Kidney tubule cell (primary cell): ENCODE measurements around the gene ADCY7.

Source experiments
- DNase-seq: peaks from one replicate; pipeline ENCODE4 v3.0.0-alpha.2; 2018; ENCODE audit warnings: low spot score

ADCY7 gene

DNA sequence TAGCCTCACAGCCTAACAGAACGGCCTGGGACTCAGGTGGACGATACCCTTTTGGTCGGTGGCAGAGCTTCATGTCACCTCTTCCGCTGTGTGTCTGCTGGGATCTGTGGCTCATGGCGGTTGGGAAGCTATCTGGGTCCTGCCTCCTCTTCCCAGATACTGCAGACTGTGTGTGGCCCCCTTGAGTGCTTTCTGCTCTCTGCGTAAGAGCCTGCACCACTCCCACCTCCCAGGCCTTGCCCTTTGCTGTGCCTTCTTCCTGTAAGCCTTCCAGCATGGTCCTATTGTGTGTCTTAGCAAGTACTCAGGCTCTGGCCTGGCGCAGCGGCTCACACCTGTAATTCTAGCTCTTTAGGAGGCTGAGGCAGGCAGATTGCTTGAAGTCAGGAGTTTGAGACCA lies 17.5 kb upstream of the ADCY7 start:
- no peak for DNase-seq

DNA sequence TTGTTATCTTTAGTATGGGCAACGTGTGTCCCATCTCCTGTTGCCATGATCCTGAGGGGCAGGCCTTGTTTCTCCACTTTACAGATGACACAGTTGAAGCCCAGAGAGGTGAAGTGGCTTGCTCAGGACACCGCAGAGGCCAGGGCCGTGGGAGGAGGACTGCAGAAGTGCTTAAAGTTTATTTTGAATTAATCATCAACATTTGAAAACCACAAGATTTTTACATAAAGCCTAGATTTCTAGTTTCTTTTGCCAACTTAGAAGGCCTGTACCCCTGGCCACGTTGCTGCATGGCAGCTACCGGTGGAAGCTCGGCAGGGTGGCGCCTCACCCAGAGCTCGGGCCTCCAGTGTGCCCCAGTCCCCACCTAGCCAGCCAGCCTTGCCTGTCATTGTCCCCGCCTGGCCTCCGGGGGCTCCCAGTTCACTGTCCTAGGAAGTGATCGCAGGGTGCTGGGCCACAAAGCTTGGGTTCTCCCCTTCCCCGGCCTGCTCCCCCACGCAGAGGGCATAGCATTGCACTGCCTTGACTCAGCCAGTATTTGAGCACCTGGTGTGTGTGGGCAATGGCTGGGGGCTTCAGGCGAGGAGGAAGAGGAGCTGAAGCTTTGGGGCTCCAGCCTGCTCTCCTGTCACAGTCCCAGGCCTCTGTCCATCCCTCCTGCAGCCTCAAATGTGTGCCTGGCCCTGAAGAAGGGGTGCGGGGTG lies 14.8 kb upstream of the ADCY7 start:
- DNase-seq, result peak; percentile 56

DNA sequence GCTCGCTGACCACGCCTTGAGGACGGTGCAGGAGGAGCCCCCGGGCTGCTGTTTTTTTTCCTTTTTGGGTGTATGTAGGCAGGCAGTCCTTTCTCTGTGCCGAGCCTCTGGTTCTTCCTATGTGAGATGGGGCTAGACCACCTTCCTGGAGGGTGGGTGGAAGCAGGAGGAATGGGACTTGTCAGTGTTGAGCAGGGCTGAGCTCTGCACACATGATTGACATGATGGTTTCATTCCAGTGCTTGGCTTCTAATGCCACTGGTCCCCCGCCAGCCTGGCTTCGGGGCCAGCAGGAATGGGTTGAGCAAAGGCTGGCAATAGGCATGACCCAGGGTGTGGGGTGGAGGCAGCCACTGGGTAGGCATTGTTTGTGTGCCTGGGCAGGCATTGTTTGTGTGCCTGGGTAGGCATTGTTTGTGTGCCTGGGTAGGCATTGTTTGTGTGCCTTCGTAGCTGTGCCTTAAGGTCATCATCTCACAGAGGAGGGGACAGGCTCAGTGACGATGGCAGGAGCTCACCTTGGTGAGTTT lies 14.2 kb upstream of the ADCY7 start:
- DNase-seq, result no peak

DNA sequence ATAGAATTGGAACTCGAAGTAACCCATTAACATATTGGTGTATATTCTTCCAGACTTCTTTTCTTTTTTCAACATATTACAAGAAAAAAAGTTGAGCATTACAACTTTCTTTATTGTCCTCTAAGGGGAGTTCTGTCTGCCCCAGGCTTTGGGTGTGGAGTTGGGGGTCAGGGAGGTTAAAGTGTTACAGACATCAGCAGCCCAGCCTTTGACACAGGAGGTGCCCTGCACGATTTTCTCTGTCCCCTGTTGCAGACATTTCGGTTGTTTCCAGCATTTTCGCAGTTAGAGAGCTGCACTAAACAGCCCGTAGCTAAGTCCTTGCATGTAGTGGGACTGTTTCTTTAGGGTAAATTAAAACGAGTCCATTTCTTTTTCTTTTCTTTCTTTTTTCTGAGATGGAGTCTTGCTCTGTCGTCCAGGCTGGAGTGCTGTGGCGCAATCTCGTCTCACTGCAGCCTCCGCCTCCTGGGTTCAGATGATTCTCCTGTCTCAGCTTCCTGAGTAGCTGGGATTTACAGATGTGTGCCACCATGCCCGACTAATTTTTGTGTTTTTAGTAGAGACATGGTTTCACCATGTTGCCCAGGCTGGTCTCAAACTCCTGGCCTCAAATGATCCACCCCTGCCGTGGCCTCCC lies 13.4 kb upstream of the ADCY7 start:
- DNase-seq, result no peak

DNA sequence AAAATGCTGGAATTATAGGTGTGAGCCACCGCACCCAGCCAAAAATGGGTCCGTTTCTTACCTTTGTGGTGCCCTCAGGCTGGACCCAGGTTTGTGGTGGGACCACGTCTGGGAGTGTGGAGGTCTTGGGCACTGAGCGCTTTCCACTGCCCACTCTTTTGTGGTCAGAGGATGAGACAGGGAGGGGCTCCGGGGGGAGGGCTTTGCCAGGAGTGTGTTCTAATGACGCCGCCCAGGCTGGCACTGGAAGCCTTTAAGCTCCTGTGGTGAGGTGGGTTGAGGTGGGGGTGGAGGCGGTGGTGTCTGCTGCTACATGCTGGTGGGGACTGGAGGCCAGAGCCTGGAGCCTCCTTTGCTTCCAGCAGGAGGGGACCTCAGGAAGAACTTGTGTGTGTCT lies 12.8 kb upstream of the ADCY7 start:
- DNase-seq, result no peak

DNA sequence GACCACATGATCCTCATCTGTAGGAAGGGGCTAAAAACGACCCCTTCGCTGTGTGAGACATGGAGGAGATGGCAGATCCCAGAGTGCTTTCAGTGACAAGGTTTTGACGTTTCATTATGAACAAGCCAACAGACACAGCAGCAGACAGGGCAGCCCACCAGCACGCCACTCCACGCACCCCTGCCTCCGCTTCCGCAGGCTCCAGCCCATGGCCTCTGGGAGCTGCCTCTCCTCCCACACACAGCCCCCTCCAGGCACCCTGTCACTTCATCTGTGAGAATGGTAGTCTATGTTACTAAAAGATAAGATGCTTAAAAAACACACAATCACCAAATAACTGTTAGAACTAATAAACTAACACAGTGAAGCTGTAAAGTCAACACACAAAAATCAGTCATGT lies 12.3 kb upstream of the ADCY7 start:
- DNase-seq, result no peak

DNA sequence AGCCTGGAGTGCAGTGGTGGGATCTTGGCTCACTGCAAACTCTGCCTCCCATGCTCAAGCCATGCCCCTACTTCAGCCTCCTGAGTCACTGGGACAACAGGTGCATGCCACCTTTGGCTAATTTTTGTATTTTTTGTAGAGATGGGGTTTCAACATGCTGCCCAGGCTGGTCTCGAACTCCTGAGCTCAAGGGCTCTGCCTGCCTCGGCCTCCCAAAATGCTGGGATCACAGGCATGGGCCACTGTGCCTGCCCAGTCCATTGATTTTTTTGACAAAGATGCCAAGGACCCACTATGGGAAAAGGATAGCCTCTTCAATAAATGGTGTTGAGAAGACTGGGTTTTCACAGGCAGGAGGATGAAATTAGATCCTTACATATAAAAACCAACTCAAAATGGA lies 10.8 kb upstream of the ADCY7 start:
- DNase-seq, result no peak

DNA sequence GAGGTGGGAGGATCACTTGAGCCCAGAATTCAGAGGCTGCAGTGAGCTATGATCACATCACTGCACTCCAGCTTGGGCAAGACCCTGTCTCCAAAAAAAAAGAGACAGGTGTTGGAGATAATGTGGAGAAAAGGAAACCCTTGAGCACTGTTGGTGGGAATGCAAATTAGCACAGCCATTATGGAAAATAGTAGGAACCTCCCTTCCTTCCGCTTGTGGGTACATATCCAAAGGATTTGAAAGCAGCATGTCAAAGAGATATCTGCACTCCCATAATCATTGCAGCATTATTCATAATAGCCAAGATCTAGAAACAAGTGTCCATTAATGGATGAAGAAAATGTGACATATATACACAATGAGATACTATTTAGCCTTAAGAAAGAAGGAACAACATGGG lies 9.7 kb upstream of the ADCY7 start:
- DNase-seq, result no peak

DNA sequence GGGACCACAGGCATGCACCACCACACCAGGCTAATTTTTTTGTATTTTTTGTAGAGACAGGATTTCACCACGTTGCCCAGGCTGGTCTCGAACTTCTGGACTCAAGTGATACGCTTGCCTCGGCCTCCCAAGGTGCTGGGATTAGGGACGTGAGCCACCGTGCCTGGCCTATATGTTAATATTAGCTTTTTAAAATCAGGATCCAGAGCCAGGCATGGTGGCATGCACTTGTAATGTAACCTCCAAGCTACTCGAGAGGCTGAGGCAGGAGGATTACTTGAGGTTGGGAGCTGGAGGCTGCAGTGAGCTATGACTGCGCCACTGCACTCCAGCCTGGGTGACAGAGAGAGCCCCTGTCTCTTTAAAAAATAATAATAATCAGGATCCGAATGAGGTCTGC lies 8.5 kb upstream of the ADCY7 start:
- DNase-seq, result no peak

DNA sequence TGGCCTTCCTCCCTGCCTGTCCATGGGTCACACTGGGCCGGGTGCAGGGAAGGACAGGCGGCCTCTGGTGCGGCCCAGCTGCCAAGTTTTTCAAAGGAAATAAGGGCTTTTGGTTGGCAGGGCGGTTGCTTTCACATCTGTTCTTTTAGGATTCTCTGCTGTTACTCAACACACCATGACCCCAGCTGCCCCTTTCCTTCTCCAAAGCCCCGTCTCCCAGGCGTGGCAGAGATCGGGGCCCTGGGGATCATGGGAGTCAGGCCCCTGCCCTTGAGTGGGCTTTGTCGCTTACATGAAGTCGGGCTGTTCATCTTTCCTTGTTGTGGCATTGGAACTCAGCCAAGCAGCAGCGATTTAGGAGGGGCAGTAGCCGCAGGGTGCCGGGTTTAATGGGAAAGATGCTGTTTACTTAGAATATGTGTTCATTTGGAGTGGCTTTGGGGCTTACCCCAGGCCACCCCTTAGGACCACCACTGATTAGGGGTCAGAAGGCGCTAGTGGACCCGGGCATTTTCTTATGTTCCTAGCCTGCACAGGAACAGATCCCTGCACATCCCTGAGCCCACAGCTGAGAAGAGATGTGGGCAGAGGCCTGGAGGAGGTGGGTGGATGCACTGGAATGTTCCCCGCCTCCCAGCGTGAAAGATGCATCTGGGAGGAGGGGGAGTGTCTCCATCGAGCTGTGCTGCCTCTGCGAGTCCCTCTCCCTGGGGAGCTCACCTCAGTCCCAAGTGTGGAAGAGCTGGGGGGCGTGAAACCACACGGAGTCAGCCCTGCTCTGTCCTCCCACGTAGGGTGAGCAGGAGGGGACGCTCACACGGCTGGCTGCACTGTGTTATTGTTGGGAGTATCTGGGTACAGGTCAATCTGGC lies 6.8 kb upstream of the ADCY7 start:
- no peak for DNase-seq

DNA sequence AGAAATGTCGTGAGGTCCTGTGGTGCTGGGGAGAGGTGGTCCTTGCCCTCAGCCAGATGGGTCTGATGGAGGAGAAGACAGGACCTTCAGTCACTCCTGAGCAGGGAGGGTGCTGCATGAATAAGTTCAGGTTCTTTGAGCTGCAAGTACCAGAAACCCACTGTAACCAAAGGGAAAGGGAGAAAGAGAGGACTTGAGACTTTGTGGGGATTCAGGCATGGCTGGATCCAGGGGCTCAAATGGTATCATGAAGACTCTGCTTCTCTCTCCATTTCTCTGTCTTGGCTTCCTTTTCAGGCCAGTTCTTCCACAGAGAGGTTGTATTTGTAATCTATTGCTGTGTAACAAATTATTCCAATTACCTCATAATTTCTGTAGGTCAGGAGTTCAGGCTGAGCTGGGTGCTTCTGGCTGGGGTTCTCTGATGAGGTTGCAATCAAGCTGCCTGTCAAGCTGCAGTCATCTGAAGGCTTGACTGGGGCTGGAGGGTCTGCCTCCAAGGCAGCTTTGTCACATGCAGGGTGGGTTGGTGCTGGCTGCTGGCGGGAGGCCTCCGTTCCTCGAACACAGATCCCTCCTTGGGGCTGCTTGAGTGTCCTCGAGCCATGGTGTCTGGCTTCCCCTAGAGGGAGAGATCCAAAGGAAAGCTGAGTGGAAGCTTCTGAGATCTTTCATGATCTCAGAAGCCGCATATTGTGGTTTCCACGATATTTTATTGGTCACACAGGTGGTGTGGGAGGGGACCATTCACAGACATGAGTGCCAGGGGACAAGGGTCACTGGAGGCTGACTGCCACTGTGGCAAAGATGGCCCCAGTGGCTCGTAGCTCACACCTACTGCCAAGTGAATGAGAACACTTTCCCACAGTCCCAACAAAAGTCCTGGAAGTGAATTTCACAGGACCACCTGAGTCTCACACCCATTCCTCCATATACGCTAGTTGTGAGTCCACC lies 5.9 kb upstream of the ADCY7 start:
- no peak for DNase-seq

DNA sequence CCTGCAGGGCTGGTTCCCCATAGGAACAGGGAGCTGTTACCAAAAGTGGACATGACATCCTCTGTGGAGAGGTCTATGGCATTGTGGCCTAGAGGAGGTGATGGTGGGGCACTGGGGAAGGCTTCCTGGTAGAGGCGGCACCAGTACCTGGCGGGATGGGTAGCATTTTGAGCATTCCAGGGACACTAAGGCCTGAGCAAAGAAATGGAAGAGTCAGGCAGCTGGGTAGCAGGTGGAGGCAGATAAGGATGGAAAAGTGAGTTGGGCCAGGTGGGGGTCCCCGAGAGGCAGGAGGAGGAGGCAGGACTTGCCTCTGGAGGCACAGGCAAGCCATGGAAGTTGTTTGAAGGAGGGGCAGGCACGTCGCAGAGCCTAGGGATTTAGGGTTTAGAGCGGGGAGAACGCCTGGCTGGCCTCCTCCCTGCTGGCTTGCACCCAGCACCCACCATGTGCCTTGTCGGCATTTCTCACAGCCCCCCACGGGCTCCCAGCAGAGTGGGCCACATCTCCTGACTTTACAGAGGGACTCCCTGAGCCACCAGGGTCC lies 5.1 kb upstream of the ADCY7 start:
- DNase-seq, result no peak

DNA sequence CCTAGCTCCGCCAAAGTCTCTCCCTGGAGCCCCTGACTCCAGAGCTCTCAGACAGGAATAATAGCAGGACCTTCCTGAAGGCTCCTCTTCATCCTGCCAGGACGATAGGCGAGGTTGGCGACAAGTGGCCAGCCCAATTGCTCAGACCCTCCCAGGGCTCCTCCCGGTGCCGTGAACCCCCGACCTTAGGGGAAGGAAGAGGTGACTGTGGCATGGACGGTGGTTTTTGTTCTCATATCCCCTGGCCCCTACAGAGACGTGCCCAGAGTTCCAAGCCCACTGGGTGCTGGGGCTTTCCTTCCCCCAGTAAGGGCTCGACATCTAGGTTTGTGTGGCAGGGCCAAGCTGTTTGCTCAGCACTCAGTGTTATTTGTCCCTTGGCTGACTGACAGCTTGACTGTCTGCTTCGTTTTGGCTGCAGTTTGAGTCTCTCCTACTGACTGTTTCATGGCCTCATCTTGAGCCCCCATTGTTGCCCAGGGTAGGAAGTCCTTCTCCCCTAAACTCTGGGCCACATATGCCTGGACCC lies 4.6 kb upstream of the ADCY7 start:
- no peak for DNase-seq

DNA sequence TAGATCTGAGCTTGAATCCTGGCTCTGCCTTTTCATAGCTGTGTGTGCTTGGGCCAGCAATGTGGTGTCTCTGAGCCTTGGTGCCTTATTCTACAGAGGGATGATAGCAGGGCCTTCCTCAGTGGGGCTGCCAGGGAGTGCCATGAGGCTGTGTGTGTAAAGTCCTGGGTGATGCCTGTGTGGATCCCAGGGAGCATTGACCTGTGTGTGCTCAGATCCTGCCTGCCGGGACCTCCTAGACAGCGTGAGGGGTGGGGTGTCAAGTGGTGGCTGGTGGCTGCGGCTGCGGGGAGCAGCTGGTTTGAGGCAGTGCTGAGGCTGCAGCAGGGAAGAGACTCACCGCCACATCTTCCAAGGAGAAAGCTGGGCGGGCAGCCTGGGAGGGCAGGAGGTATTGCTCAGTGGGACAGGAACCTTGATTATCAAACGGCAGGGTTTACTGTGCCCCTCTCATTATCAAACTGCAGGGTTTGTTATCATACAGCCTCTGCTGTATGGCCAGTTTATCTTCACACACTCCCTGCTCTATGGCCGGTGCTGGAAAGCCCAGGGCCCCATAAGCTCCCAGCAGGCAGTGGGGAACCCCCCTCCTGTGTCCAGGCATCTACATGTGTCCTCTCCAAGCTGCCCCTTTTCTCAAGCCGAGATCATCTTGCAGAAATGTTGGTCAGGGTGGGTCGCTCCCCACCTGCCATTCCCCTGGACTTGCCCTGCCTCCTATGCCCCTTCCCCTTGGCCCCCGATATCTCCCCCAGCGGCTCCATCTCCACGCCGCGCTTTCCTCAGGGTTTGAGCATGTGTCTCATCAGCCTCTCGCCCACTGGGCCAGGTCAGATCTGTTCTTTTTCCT lies 3.1 kb upstream of the ADCY7 start:
- DNase-seq, result no peak

DNA sequence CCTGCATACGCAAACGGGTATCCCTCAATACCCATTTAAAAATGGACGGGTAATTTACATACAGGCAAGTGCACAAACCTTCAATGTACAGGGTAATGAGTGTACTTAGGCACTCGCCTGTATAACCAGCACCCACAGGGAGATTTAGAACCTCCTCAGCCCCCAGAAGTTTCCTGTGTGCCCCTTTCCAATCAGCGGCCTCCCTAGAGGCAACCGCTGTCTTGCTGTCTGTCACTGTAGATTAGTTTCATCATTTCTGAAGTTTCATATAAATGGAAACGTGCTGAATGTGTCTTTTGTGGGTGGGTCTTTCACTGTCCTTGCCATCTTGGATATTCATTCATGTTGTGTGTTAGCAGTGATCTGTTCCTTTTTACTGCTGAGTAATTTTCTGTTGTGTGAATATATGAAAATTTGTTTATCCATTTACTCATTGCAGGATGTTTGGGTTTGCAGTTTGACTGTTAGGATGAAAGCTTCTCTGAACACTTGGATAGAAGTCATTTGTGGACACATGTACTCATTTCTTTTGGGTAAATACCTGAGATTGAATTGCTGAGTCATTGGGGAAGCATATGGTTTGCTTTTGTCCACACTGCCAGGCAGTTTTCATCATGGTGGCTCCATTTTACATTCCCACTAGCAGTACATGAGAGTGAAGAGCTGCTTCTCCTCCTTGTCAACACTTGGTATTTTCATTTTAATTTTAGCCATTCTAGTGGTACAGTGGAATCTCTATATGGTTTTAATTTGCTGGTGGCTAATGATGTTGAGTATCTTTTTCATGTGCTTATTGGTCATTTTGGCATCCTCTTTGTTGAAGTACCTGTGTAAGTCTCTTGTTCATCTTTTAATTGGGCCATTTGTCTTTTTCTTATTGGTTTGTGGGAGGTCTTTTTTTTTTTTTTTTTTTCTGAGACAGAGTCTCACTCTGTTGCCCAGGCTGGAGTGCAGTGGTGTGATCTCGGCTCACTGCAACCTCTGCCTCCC lies 2.1 kb upstream of the ADCY7 start:
- DNase-seq, result peak; percentile 37

DNA sequence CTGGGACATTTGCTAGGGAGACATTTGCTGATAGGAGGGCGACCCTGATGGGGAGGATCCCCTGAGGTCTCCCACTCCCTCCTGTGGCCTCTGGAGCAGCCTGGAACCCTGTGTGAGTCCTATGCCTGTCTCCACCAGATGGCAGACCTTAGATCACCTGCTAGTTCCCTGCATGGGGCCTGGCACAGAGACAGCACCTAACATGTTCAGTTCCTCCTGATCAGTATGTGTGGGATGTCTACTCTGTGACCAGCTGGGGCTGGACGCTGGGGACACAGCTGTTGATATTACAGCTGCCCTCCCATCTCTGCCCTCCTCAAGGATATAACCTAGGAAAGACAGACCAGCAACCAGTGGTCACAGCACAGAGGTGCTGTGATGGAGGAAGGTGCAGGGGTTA lies 1.1 kb upstream of the ADCY7 start:
- DNase-seq, result peak; percentile 46

DNA sequence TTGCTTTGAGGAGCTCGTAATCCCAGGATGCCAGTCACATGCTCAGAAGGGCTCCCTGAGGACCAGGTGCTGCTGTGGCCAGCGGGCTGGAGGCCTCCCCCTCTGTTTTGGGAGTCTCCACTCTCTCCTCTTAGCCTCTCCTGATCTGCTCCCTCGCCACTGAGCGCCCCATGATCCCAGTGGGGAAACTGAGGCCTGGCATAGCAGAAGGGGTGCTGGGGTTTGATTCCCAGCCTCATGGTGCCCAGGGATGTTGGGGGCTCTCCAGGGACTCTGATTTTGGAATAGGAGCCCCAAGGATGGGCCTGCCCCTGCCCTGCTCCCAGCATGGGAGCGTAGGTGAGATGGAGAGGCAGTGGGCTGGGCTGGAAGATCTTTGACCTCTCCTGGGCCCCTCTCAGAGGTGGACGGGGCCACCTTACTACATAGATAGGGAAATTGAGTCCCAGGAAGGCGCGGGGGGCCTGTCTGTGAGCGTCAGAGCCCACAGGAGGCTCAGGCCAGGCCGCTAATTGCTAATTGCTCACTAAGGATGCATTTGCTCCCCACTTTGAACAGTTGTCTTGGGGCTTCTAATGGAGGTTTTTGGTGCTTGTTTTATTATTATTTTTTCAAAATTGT lies 525 bp upstream of the ADCY7 start:
- DNase-seq, result no peak

DNA sequence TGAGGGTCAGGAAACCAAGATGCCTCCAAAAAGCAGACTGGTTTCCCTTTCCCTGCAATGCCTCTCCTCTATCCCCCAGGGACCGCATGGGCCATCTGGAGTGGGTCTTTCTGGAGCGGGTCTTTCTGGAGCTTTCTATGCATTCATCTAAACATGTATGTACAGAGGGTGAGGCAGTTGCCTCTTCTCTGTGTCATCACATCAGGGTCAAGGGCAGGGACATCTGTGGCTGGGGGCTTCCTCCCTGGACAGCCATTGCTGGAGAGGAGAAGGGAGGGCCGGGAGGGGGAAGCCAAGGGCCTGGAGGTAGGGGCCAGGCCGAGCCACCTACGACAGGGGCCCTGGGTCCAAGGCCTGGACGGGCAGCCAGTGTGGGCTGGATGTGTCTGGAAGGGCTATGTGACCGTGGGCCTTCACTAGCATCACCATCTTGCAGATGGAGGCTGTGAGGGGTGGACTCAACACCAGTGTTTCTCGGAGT lies 840 bp downstream of the ADCY7 start:
- DNase-seq, result no peak
